NCI-H82 (cell line): ENCODE measurements around the gene KLHL5.
A peak's percentile ranks its signal among the peaks of the same experiment; 100 is the strongest.
"Not testable (repeated sequence)": the region's sequence is repeated elsewhere in the genome, so short reads cannot be mapped to it uniquely, and the experiment has no call there.

Experiments
- DNase-seq: peaks from one replicate; lab custom pipeline; 2025; lab: John Stamatoyannopoulos, UW

Gene KLHL5, protein sequence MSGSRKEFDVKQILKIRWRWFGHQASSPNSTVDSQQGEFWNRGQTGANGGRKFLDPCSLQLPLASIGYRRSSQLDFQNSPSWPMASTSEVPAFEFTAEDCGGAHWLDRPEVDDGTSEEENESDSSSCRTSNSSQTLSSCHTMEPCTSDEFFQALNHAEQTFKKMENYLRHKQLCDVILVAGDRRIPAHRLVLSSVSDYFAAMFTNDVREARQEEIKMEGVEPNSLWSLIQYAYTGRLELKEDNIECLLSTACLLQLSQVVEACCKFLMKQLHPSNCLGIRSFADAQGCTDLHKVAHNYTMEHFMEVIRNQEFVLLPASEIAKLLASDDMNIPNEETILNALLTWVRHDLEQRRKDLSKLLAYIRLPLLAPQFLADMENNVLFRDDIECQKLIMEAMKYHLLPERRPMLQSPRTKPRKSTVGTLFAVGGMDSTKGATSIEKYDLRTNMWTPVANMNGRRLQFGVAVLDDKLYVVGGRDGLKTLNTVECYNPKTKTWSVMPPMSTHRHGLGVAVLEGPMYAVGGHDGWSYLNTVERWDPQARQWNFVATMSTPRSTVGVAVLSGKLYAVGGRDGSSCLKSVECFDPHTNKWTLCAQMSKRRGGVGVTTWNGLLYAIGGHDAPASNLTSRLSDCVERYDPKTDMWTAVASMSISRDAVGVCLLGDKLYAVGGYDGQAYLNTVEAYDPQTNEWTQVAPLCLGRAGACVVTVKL

DNA sequence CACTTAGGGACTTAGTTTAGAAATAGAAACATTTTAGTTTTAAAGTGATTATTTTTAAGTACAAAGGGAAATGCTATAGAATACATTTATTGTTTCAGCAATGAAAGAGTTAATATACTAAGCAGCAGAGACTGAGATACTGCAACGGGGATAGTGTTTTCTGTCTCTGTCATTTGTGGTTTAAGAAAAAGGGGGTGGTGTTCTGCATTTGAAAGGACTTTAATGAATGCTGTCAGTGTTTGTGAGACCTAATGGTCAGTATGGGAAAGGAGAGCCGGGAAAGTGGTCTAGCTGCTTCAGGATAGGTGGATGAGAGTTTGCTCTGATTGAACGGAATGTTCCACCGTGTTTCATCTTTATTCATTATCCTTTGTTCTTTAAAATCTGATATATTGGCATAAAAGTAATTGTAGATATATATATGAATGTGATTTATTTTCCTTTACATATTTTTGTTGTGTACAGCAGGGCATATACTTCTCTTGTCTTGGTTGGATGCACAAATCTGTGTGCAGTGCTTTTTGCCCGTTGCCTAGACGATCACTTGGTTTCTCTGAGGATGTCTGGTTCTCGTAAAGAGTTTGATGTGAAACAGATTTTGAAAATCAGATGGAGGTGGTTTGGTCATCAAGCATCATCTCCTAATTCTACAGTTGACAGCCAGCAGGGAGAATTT is at the start of gene KLHL5:
TSS of gene KLHL5 (plus strand) at position 139 of the 676 bp plus-strand sequence. CDS start at position 560, 421 bp downstream.
- DNase-seq: no peak

DNA sequence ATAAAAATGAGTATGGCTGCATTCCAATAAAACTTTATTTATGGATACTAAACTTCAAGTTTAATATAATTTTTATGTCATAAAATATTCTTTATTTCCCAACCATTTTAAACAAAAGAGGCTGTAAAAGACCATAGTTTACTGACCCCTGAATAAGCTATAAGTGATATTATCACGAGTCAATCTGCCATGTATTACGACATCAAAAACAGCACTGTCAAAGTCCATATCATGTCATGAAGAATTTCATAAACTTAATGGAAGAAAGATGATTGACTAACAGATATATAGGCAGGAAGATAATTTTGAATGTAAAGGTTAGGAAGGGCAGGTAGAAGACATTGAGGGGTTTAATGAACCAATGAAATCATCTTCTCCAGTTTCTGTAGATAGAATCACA is 48.0 kb upstream of the KLHL5 start:
- DNase-seq: no peak

DNA sequence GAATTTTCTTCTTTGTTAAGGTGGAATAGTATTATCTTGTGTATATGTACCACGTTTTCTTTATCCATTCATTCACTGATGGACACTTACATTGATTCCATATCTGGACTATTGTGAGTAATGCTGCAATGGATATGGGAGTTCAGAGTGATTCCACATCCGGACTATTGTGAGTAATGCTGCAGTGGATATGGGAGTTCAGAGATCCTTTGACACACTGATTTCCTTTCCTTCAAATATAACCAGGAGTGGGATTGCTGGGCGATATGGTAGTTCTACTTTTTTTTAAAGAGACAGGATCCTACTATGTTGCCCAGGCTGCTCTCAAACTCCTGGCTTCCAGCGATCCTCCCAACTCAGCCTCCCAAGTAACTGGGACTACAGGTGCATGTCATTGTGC is 41.9 kb upstream of the KLHL5 start:
- no peak for DNase-seq

DNA sequence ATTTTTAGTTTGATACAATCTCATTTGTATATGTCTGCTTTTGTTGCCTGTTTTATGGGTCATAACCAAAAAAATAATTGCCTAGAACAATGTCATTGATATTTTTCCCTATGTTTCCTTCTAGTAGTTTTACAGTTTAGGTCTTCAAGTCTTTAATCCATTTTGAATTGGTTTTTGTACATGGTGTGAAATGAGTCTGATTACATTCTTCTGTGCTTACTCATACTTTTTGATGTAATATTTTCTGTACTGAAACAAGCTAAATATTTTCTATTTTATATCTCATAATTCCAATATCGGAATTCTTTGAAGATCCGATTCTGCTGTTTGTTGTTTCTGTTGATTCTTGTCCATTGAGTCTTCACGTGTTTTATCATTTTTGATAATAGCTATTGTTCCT is 40.4 kb upstream of the KLHL5 start:
- DNase-seq: no peak

DNA sequence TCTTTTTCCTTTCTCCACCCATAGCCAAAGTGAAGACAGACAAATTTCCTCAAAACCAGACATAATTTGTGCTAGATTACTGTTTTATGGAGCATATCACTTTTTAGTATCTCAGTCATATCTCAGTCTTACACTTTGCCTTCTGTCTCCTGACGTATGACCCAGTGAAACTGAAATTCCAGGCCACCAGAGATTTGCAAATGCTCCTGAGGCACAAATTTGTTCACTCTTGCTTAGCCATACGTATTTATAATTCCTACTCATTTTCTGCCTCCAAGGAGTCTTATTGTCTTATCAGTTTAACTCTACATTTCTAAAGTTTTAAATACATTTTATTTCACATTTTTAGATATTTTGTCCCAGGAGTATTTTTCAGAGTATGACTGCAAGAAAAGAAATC is 39.8 kb upstream of the KLHL5 start:
- no peak for DNase-seq

DNA sequence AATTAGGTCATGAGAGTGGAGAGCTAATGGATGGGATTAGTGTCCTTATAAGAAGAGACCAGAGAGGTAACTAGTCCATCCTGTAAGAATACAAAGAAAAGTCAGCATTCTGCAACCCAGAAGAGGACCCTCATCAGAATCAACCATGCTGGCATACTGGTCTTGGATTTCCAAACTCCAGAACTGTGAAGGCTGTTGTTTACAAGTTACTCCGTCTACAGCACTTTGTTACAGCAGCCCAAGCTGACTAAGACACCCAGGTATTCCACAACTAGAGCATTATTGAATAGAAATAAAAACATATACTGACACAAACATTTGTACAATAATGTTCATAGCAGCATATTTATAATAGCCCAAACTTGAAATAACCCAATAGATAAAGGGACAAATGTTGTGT is 39.0 kb upstream of the KLHL5 start:
- no peak for DNase-seq

DNA sequence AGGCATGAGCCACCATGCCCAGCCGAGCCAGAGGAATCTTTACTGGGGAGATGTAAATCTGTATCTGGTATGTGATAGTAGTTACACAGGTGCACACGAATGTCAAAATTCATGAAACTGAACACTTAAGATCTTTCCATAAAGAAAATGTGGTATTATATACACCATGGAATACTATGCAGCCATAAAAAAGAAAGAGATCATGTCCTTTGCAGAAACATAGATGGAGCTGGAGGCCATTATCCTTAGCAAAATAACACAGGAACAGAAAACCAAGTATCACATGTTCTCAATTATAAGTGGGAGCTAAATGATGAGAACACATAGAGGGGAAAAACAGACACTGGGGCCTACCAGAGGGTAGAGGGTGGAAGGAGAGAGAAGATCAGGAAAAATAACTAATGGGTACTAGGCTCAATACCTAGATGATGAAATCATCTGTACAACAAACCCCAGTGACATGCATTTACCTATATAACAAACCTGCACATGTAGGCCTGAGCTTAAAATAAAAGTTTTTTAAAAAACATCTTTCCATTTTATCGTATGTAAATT is 37.6 kb upstream of the KLHL5 start:
- no peak for DNase-seq

DNA sequence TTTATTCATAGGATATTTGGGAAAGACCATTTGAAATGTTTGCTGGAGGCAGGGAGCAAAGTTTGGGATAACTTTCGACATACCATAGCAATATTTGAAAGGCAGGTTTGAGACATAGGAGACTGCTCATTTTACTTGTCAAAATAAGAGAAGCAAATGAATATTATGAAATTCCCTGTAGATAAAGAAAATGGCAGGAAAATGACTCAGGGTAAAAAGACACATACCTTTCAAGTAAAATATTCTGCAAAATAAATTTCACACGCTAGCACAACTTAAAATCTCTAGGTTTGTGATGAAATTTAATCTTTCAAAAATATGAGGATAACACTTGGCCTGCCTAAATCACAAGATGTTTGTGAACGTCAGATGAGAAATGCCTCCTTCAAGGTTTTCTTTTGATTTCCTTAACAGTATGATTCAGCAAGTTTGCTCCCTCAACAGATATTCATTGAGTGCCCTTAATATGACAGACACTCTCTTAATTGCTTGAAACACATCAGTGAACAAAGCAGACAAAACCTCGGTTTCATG is 36.4 kb upstream of the KLHL5 start:
- no peak for DNase-seq

DNA sequence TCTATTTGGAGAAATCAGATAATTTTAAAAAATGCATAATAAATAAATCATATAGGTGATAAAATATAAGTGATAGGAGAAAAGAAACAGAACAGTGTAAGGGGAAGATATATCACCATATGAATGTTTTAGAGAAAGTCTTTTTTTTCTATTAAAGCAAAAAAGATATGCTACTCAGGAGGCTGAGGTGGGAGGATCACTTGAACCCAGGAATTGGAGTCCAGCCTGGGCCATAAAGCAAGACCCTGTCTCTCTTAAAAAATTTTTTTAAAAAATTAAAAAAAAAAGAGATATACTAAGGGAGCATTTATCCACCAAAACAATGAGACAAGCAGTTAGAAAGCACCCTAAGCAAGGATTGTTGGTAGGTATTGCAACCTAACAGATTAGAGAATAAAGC is 35.9 kb upstream of the KLHL5 start:
- no peak for DNase-seq

DNA sequence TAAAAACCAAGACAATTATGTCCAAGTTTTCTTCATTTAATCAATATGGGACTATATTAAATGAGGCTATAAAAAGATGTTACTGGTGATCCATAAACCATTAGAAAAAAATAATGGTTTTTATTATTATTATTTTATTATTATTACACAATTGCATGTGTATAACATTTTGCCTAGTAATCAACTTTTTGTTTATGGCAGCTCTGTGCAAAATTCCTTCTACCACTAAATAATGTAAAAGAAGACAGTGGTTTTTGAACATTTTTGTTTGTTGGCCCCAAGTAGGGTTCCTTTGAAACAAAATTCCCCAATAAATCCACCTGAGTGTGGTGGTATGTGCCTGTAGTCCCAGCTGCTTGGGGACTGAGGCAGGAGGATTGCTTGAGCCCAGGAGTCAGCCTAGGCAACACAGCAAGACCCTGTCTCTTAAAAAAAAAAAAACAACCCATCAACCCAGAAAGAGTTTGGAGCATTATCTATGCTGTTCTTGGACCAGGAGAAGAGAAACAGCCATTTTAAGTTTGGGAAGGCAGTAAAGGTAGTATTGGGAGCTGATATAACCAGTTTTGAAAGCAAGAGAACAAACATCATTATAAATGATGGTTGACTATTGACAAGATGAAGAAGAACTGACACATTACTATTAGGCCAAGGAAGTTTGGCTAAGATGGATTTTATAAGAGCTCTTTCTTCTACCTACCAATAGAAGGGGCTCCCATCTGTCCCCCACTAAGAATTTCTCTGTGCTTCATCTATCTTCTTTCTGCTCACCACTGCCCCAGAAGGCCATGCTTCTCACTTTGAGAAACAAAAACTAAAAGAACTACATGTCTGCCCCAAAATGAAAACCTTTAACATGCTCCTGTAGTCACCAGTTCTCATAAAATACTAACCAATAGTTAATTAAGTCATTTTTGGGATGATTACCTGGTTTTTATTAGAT is 32.0 kb upstream of the KLHL5 start:
- DNase-seq: no peak

DNA sequence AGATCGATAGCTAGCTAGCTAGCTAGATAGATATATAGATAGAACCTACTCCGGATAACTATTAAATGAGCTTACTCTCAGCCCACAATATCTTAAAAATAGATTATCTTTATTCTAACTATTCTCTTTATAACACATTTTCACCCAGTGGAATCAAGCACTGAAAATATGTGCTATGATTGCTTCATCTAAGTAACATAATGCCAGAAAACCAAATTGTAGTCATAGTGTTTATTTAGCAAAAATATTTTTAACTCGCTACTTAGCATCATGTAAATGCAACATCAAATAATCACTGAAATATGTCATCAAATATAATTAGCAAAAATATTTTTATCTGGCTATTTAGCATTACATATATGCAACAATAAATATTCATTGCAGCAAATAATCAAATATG is 31.3 kb upstream of the KLHL5 start:
- DNase-seq: no peak

DNA sequence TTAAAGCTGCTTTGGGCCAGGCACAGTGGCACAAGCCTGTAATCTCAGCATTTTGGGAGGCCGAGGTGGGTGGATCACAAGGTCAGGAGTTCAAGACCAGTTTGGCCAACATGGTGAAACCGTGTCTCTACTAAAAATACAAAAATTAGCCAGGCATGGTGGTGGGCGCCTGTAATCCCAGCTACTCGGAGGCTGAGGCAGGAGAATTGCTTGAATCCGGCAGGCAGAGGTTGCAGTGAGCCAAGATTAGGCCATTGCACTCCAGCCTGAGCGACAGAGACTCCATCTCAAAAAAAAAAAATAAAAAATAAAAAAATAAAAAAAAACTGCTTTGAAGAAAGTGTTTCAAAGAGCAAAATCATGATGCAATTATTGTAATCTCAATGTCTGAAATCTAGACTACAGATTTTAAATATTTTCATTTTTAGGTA is 30.4 kb upstream of the KLHL5 start:
- not testable (repeated sequence) for DNase-seq

DNA sequence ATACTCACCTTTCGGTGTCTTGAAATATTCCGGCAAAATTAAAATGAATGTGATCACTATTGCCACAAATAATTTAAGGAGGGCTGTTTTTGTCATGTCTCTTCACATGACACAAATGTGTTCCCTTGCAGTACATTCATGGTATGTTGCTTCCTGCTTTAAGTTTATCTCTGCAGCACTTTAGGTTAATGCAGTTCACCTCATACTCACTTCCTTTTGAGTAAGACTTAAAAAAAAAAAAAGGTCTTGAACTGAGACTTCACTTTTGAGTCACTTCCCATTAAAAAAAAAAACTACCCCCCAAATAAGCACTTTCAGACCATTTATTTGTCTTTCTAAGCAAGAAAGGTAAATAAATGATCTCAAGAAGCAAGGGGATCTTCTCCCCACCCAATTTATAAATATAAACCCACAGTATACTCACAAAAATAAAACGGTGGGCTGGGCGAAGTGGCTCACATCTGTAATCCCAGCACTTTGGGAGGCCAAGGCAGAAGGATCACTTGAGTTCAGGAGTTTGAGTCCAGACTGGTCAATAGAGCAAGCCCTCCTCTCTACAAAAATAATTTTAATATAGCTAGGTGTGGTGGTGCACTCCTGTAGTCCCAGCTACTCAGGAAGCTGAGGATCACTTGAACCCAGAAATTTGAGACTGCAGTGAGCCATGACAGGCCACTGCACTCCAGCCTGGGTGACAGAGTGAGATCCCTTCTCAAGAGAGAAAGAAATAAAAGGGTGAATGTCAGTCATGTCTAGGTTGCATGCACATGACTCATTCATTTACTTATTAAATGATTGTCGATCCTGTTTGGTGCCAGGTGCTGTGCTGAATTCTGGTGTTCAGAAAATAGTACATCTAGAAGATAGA is 29.6 kb upstream of the KLHL5 start, which contains the start of gene TMEM156:
TSS of gene TMEM156 (minus strand) at position 192 of the 868 bp plus-strand sequence. CDS start at position 96, 96 bp downstream.
- no peak for DNase-seq

DNA sequence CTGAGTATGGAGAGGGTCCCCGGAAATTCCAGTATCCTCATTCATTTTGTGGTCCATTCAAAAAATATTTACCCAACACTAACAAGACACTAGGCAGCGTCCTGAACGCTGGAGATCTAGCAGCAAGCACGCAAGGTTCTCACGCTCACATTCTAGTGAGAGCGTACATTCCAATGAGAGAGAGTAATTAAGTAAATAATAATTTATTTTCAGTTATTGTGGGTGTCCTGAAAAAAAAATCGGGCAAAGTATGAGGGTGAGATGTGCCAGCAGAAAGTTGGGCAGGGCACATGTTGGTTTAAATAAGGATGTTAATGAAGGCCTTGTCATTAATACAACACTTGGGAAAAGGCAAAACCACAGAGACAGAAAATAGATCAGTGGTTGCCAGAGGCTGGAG is 25.9 kb upstream of the KLHL5 start:
- DNase-seq: no peak

DNA sequence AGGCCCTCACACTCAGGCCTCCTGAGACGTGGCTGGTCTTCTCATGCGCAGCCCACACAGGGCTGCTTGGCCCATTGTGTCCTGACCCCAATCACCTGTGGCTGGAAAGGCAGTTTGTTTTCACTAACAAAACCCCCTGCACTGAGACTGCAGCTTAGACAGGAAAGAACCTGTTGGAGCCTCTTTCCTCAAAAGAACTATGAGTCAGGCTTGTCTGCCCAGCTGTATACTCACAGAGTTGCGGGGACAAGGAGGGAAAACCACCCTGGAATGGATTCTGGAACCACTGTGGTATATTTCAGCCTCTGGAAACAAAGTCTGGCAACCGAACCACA is 24.6 kb upstream of the KLHL5 start:
- no peak for DNase-seq

DNA sequence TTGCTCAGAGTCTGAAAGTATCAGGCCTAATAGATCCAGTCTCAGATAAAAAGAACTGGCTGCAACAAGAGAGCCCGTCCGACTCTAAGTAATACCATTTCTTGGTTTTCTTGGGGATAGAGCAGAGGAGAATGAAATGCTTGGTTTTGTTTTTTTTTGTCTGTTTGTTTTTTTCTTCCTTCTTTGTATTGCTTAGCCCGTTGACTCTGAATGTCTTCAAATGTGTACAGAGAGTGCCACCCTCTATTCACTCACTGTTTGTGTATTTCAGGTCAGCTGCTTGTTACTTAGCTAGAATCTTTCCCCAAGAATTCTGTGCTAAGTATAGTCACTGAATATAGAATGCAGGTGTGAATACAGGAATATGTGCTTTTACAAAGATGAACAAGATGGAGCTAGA is 24.1 kb upstream of the KLHL5 start:
- DNase-seq: no peak

DNA sequence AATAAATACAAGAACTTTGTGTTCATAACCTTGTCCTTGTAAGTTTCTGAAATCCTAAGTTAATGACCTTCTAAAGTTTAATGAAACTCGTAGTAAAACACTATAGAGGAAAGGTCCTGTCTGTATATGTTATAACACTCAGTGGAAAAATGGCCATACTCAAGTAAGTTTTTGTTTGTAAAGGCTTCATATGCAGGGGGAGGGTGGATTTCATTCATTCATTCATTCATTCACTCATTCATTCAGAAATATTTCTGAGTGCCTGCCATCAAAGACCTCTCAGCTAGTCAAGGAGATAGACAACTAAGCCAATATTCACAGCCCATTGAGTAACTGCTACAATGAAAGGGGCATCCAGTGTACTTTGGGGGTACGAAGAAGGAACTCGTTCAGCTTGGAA is 22.9 kb upstream of the KLHL5 start:
- DNase-seq: no peak

DNA sequence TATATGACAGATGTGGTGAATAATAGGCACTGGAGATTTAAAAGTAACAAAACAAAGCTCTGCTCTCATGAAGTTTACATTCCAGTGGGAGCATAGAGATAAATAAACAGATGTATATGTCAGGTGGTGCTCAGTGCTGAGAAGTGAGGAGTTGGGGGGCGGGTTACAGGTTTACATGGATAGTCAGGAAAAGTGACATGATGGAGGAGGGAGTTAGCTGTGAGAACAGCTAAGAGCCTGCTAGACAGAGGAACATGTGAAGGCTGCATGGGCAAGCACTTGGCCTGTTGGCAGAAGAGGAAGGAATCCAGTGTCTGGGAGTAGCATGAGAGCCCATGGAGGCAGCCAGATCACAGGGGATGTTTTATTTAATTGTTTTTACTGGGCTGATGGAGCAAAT is 19.7 kb upstream of the KLHL5 start:
- DNase-seq: peak; percentile 5

DNA sequence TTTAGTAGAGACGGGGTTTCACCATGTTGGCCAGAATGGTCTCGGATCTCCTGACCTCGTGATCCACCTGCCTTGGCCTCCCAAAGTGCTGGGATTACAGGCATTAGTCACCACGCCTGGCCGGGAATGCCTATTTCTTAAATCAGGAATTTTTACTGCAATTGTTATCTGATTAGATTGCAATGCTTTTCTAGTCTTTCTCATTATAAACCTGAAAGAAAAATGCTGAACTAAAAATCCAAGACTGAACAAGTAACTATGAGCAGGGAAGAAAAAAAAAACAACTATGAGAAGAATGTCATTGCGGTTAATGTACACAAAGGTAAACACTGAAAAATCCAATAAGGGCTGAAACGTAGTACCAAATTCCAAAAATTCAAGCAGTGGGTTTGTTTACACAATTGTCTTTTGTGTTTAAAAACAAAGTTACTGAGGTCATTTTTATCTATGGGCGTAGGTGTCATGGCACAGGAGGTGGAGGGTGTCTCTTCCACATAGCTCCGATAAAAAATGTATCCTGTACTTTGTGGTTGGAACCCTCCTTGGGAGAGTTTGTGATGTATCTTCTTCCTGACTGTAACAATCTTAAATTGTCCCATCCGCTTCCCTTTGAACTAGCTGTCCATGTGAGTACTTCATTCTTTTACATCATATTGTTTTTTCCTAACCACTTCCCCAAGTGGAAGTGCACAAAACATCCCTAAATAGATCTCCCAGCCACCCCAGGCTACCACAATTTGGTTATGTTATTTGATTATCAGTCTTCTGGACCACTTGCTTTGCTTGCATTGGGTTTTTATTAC is 18.8 kb upstream of the KLHL5 start:
- DNase-seq: no peak
